GM08714 (cell line): ENCODE measurements around the gene ENO1.

ENCODE experiments used
- H3K4me3 ChIP-seq: fragments of 200-500 bp; sonication (Bioruptor generic); 2 replicates; pipeline ENCODE4 v1.5.1; 2014; ENCODE audit warnings: mild to moderate bottlenecking, low read length, inconsistent platforms
- ZNF274 ChIP-seq: IDR thresholded peaks from 2 replicates; pipeline ENCODE4 v1.6.1; 2012; ENCODE audit warnings: mild to moderate bottlenecking, low read depth, low read length

ENO1 gene

DNA sequence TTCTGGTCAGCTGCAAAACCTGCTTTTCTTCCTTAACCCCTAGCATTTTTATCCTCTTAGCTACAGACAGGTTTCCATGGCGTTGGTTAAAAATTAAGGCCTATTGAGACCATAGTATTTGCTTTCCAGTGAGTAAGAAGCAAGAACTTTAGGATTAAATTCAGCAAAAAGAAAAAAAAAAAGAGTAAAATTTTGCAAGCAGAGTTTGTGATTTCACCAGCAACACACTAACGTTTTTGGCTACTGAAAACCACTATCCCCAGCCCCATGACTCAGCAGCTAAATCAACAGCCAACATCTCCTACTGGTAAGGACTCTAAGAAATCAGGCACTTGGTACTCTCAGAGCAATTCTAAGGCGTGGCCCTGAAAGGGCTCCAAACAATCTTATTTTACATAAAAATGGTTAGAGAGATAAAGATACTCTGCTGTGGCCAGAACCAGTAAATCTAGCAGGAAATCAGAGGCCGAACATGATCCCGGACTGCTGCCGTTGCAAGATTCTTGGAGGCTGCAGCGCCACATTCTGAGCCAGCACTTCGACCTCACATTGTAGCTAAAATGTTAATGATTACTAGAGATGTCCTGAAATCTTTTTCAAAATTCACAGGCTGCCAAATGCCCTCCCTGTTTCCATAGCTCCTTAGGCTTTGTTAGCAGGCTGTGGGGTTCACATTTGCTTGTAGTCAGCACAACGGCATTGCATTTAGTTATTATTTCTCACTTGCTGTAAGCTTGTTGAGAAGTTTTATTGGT lies 1.6 kb upstream of the ENO1 start:
- peak overlapping the region; percentile 69 for H3K4me3 ChIP-seq
- no peak for TF ChIP-seq ZNF274

DNA sequence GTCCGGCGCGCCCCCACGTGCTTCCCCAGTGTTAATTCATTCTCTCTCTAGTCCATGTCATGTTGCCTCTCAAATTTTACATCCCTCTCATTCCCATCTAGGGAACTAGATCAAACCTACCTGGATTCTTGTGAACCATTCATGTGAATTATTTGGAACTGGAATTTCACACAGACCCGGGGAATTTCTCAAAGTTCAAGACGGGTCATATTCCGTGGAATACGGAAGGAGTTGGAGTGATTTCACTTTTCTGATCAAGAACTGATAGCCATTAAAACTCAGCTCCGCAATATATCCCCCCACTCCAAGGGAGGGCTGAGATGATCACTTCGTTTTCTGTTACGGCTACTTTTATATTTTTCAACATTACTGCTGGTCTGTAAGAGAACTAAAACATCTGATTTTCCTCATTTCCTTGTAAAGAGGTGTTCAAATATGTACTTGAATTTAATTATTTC lies 1.0 kb upstream of the ENO1 start:
- TF ChIP-seq ZNF274 = no peak
- peak overlapping the region; percentile 69 for H3K4me3 ChIP-seq

DNA sequence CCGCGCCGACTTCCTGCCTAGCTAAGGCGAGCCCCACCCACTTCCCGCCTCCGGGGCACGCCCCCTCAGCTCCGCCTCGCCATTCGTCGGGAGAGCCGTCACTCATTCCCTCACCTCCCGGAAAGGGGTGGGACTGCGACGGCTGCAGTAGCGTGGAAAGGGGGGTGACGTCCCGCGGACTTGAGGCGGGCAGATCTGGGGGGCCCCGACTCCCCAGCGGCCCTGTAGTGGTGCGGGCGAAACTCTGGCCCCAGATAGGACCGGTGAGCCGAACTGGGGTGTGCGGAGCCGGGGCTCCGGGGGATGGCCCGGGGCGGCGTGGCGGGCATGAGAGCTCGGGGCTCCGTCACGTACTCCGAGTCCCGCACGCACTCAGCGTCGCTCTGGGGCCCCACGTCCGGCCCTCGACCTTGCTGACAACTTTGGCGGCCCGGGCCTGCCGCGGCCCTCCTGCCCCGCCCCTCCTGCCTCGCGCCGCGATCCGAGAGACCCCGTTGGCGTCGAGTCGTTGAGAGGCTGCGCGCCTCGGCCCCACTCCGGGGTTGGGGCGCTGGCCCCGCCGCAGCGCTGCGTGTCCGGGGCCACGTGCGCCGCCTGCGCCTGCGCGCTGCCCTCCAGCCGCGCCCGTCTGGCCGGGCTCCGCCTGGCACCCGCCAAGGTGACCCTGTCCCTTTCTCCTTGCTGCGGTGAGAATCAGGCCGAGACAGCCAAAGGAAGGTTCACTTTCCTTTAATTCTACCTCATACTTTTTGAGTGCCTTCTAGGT lies 395 bp upstream of the ENO1 start:
- H3K4me3 ChIP-seq = peak overlapping the region; percentile 69
- no peak for TF ChIP-seq ZNF274

DNA sequence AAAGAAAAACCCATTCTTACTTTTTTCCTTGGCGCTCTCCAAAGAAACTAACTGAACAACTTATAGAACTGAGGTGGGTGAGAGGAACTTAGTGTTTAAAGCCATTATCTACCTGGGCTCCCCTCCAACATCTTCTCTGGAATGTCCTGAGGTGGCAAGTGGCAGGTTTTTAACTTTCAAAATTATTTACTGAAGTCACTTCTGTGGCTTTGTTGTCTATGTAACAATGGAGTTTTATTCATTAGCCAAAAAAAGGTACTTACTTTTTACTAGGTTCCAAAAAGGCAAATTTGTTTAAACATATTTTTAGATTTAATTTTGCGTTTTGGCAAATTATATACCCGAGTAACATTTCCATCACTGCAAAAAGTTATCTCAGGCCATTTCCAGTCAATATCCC lies 2.4 kb downstream of the ENO1 start:
- peak overlapping the region; percentile 64 for H3K4me3 ChIP-seq
- no peak for TF ChIP-seq ZNF274

DNA sequence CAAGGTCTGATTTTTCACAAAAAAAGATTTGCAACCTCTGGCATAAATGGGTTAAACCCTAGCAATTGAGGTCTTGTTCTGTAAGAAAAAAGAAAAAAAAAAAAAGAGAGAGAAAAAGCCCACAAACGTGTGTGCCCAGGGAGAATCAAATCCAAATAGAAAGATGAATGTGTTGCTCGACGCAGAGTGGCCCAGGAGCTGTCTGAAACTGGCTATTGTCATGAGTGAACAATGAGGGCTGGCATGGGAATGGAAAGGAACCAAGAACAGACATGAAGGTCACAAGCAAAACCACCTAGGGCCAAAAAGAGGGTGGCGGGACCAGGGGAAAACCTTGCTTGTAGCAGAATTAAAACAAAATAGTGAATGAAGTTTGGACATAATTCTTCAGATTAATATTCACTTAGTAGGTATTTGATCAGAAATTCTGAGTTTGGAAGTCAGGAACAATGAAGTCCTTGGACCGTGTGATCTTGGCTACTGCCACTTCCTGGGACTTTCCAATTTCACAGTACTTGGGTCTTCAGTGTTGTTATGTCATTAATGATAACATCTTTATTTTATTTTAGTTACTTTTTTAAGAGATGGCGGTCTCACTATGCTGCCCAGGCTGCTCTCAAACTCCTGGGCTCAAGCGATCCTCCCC lies 3.1 kb downstream of the ENO1 start:
- H3K4me3 ChIP-seq = peak overlapping the region; percentile 64
- TF ChIP-seq ZNF274 = no peak

DNA sequence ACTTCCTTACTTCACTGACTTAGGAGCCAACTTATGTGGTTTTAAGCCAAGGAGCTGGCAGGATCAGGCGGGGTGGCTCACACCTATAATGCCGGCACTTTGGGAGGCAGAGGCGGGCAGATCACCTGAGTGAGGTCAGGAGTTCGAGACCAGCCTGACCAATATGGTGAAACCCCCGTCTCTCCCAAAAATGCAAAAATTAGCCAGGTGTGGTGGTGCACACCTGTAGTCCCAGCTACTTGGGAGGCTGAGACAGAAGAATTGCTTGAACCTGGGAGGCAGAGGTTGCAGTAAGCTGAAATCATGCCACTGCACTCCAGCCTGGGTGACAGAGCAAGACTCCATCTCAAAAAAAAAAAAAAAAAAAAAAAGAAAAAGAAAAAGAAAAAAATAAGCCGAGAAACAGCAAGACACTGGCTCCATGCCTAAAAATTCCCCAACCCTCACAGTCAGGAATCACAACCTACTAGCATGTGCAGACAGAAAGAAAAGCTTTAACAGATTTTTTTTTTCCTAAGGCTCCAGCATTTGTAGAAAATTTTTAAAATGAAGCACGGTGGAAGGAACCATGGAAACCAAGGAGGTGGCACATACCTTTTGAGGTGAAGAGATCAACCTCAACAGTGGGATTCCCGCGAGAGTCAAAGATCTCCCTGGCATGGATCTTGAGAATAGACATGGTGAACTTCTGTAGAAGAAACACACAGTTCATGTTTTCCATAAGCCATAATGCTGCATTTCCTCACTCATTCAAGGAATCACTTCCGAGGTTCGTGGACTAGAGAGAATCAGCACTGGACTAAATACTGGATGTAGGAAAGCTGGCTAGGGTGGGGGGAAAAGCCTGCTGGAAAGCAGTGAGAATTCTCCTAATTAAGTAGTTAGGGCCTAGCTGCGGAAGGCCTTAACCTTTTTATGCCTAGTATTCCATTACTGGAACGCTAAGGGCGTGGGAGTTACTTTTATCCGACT lies 4.0 kb downstream of the ENO1 start:
- peak overlapping the region; percentile 64 for H3K4me3 ChIP-seq
- TF ChIP-seq ZNF274 = no peak

DNA sequence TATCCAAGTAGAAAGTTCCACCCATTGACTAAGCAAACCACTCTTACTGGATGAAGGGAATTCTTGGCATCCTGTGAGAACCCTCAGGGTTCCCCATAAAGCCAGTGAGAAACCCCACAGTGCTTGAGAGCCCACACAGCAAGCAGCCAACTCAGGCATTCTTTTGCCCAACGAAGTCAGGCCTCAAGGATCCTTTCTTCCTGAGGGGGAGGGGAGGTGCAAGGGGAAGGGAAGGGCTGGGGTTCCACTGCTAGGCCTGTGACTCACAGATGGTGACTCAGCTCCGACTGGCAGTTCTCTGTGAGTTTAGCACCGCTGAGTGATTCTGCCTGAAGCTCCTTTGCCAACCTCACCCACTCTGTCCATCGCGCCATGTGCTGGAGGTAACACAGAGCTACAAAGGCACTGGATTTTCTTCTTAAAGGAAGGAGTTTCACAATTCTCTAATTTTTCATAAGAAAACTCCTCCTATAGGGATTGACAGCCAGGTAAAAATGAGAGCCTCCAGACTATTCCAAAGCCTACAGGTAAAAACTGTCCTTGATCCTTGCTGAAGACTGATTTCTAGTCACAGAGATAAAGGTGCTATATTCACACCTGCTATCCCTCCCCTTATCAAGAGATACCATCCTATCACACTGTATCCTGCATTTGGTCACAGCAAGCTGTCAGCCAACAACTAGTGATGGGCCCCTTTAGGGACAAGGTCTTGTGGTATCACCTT lies 4.8 kb downstream of the ENO1 start:
- no peak overlapping the region for H3K4me3 ChIP-seq
- no peak for TF ChIP-seq ZNF274

DNA sequence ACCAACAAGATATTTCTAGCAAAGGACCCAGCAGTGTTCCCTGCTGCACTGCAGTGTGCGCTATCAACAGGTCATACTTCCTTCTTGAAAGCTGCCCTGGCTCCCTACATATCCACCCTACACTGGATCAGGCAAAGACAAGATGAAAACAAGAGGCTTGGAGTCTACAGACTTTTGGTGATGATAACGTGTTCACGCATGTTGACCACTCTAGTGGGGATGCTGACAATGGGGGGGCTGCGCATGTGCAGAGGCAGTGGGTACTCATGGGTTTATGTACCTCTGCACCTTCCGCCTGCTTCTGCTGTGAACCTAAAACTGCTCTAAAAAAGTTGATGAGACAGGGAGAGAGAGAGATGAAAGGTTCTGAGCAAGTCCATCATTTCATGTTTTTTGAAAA lies 5.5 kb downstream of the ENO1 start:
- TF ChIP-seq ZNF274 = no peak

DNA sequence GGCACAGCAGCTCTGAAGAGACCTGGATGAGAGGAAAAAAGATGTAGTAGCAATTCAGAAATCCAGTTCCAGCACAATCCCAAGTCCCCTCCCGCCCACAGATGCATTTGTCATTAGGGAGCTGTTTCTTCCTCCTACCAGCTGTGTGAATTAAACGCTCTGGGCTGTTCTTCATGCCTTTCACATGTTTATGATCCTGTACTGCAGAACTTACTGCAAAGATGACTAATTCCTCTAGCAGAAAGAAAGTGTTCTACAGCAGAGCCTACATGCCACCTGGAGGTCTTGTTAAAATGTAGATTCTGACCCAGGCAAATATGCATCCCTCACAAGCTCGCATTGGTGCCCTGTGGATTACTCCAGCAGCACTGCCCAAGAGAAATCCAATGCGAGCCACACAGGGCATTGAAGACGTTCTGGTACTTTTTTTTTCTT lies 6.5 kb downstream of the ENO1 start:
- H3K4me3 ChIP-seq = no peak overlapping the region
- TF ChIP-seq ZNF274 = no peak

More for the DNA sequence above, 5.5 kb downstream of the ENO1 start:
- H3K4me3 ChIP-seq = no peak overlapping the region

DNA sequence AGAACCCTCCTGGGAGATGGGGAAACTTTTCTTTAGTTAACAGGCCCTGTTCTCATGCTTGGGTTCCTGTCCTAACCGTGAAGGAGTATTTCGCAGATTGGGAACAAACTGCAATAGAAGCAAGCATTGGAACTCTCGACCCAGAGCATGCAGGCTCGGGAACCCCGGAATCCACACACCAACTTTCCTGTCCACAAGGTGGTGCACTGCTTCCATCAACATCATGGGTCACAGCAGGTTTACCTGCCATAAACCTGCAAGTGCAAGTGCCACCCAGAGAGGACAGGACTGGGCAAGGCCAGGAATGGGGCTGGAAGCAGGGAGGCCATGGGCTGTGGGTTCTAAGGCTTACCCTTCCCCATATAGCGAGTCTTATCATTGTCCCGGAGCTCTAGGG lies 6.9 kb downstream of the ENO1 start:
- no peak for TF ChIP-seq ZNF274
- no peak overlapping the region for H3K4me3 ChIP-seq

DNA sequence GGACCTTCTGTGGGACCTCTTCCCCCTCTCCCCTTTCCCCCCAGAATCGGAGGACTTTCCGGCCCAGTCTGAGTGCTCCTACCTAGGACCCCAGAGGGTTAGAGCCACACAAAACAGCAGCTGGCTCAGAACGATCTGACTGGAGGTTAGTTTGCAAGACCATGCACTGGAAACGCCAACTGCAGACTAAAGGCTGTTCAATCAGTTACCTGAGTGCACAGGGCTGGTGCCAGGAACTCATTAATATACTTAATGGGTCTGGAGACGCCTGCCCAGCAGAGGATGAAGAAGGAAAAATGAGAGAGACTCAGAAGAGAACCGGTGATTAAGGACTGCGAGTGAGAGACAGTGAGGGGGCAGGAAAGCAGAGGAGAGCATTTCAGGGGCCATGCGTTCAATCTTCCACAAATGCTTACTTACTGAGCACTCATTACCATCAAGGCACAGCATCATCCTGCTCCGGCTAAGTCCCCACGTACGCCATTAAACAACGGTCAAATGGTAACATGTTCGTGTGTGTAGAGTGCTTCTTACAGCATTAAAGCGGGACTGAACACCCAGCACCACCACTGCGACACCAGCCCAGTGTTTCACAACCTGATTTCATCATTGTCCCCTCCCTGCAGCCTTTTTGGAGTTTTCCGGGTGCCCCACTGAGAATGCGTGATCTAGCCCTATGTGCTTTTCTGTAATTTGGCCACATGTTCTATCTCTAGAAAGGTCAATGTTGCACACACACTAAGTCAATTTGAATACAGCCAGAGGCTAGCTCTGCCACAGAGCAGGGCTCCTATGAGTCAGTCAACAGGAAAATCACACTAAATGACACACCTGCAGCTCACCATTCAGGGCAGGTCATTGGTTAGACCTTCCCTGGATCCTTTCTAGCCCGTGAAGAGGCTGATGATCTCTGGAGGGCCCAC lies 7.6 kb downstream of the ENO1 start:
- no peak overlapping the region for H3K4me3 ChIP-seq

DNA sequence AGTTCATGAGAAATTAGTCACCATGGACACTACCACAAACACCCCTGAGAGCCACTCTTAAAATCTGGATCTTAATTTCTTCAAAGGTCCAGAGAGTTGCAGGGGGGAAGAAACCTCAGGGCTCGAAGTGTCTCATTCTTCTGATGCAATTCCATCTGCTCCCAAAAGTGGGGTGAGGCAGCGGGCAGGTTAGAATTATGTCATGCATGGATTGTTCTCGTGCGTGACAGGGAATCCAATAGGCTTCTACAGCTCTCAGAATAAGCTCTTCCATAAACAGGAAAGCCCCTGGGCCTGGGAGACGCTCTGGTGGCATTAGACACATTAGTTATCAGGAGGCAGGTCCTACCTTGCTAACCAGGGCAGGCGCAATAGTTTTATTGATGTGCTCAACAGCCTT lies 8.4 kb downstream of the ENO1 start:
- no peak for TF ChIP-seq ZNF274
- H3K4me3 ChIP-seq = no peak overlapping the region

More for the DNA sequence above, 7.6 kb downstream of the ENO1 start:
- no peak for TF ChIP-seq ZNF274
